NCI-H1694 (cell line): ENCODE data around the gene OSBP.

Source experiments
- DNase-seq: peaks from one replicate; lab custom pipeline; 2025; lab: John Stamatoyannopoulos, UW

The OSBP gene

GRCh38 chr11:59602432-59602831 is 13.1 kb downstream of the OSBP start:
- no peak for DNase-seq

- no peak for DNase-seq
These were observed 13.8 kb downstream of the OSBP start for GRCh38 chr11:59601788-59602187.

GRCh38 chr11:59600636-59601035 is 14.9 kb downstream of the OSBP start:
- DNase-seq, result no peak

- no peak for DNase-seq
These were observed 15.3 kb downstream of the OSBP start for GRCh38 chr11:59600234-59600633.

- no peak for DNase-seq
These were observed 16.6 kb downstream of the OSBP start for GRCh38 chr11:59598961-59599360.

- DNase-seq, result no peak
These were observed 31.3 kb downstream of the OSBP start for GRCh38 chr11:59584294-59584693.

GRCh38 chr11:59582006-59582405 is 33.6 kb downstream of the OSBP start:
- DNase-seq, result no peak

- no peak for DNase-seq
These were observed 37.2 kb downstream of the OSBP start for GRCh38 chr11:59578369-59578768.

GRCh38 chr11:59575505-59575904 is 40.1 kb downstream of the OSBP start:
- no peak for DNase-seq

- DNase-seq, result no peak
These were observed 40.6 kb downstream of the OSBP start for GRCh38 chr11:59574932-59575502.

- DNase-seq, result no peak
These were observed 41.1 kb downstream of the OSBP start for GRCh38 chr11:59574467-59574866.

GRCh38 chr11:59573216-59573615 is 42.4 kb downstream of the OSBP start:
- no peak for DNase-seq

- DNase-seq, result no peak
These were observed 43.5 kb downstream of the OSBP start for GRCh38 chr11:59572091-59572490.

- no peak for DNase-seq
These were observed 53.3 kb downstream of the OSBP start for GRCh38 chr11:59562292-59562691.

GRCh38 chr11:59560702-59561473 is 54.7 kb downstream of the OSBP start:
- DNase-seq, result peak; percentile 45

GRCh38 chr11:59560290-59560701 is 55.3 kb downstream of the OSBP start:
- peak; percentile 72 for DNase-seq

- no peak for DNase-seq
These were observed 55.7 kb downstream of the OSBP start for GRCh38 chr11:59559886-59560285.

- DNase-seq, result no peak
These were observed 57.3 kb downstream of the OSBP start for GRCh38 chr11:59558270-59558643.

GRCh38 chr11:59556917-59557348 is 58.6 kb downstream of the OSBP start:
- DNase-seq, result no peak

GRCh38 chr11:59556115-59556916 is 59.3 kb downstream of the OSBP start:
- DNase-seq, result peak; percentile 80

- no peak for DNase-seq
These were observed 59.9 kb downstream of the OSBP start for GRCh38 chr11:59555601-59556114.

- DNase-seq, result no peak
These were observed 62.3 kb downstream of the OSBP start for GRCh38 chr11:59553323-59553722.

- DNase-seq, result no peak
These were observed 62.7 kb downstream of the OSBP start for GRCh38 chr11:59552844-59553243.
